H1 (cell line): ENCODE measurements around the gene SMARCD1.

Experiments
- SUZ12 ChIP-seq: fragments of 200-600 bp; sonication (generic); IDR thresholded peaks from 2 replicates; pipeline ENCODE4 v1.6.1; 2012; ENCODE audit warnings: mild to moderate bottlenecking, inconsistent platforms, low read length, moderate library complexity, mixed read lengths
- TF ChIP-seq, protein P1 (sequence below), 3 experiments: IDR thresholded peaks; 1 replicate in 2 of 3; 2 replicates in 1 of 3; pipeline versions ENCODE4 v1.5.1 to v1.6.1; 2011; ENCODE audit warnings: low read length in 3 of 3, mild to moderate bottlenecking in 3 of 3, inconsistent platforms in 2 of 3, low read depth in 1 of 3, moderate library complexity in 1 of 3; ENCODE audit not compliant: insufficient read depth in 1 of 3; ENCODE audit errors: control extremely low read depth in 1 of 3

DNA sequence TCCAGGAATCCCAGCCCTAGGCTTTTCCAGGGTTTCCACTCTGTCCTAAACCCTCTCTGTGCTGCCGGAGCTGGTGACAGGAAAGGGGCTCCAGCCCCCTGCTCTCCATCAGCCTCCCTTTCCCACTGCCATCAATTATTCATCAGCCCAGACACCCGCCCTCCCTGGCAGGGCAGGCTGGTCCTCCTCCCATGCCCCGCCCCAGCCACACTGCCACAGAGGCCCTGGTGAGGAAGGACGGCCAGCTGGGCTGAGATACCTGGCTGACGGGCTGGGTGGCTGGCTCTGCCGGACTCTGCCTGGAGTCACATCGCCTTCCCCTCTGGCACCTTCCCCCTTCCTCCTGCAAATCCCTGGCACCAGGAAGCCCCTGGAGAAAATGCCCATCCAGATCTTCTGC is 11.9 kb upstream of the SMARCD1 start:
- TF ChIP-seq, protein P1, sequence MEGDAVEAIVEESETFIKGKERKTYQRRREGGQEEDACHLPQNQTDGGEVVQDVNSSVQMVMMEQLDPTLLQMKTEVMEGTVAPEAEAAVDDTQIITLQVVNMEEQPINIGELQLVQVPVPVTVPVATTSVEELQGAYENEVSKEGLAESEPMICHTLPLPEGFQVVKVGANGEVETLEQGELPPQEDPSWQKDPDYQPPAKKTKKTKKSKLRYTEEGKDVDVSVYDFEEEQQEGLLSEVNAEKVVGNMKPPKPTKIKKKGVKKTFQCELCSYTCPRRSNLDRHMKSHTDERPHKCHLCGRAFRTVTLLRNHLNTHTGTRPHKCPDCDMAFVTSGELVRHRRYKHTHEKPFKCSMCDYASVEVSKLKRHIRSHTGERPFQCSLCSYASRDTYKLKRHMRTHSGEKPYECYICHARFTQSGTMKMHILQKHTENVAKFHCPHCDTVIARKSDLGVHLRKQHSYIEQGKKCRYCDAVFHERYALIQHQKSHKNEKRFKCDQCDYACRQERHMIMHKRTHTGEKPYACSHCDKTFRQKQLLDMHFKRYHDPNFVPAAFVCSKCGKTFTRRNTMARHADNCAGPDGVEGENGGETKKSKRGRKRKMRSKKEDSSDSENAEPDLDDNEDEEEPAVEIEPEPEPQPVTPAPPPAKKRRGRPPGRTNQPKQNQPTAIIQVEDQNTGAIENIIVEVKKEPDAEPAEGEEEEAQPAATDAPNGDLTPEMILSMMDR (IDR thresholded peaks at IDR 0.05; ENCODE audit: control extremely low read depth in 1 of 3, insufficient read depth in 1 of 3, low read depth in 1 of 3, low read length in 3 of 3): no peak
- no peak for TF ChIP-seq SUZ12
